IPS-15b (cell line): ENCODE results near the gene CAMKK2.

ENCODE experiments used
- H3K27me3 ChIP-seq: one replicate; pipeline ENCODE4 v1.6.1; 2013; ENCODE audit warnings: low read length; ENCODE audit not compliant: control insufficient read depth, insufficient read depth
- H3K36me3 ChIP-seq: one replicate; pipeline ENCODE4 v1.6.1; 2013; ENCODE audit warnings: low read length; ENCODE audit not compliant: control insufficient read depth, insufficient read depth
- H3K4me1 ChIP-seq: one replicate; pipeline ENCODE4 v1.6.1; 2013; ENCODE audit warnings: mild to moderate bottlenecking, low read length; ENCODE audit not compliant: control insufficient read depth, insufficient read depth
- H3K4me3 ChIP-seq: one replicate; pipeline ENCODE4 v1.5.1; 2013; ENCODE audit warnings: low read depth, low read length
- H3K9ac ChIP-seq: one replicate; pipeline ENCODE4 v1.6.1; 2013; ENCODE audit warnings: low read depth, mild to moderate bottlenecking, low read length
- H3K9me3 ChIP-seq: one replicate; pipeline ENCODE4 v1.6.1; 2013; ENCODE audit warnings: mild to moderate bottlenecking, low read length; ENCODE audit not compliant: control insufficient read depth, insufficient read depth

The CAMKK2 gene

DNA sequence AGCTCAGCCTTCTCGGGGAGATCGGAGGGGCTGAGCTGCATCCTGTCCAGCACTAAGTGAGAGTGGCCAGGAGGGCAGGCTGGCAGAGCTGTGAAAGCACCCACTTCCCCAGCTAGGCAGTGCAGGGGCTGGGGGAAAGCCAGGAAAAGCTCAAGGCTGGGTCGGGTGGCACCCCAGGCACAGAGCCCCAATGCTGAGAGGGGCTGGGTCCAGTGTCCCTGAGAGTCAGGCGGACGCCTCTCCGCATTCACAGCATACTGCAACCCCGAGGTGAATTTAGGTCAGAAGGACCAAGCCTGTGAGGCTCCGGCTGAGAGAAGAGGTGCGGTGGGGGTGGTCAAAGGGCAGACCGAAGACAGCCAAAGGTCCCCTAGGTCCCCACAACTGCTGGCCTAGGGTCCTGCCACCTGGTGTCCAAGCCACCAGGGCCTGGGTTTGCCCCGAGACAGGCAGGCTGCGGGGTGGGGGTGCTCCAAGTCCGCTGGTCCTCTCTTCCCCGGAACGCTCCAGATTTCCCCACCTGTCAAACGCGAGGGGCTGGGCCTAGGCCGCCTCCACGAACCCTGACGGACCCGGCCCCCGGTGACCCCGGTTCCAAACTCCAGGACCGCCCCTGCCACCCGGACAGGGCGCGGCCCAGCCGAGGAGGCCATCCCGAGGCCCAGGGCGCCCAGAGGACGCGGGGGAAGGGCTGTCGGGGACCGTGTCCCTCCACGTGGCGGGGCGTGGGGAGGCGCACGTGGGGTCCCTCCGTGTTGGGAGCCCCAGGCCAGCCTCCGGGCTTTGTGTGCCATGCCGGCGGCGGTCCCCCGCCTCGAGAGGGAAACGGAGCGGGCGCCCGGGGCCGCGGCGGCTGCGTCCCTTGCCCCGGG, 527 bp downstream of the CAMKK2 start:
- peaks cover 2% of the 10 kb centered on the region for H3K4me1 ChIP-seq
- H3K36me3 ChIP-seq: peaks cover 4% of the 10 kb centered on the region
- no peaks in the 10 kb centered on the region for H3K9me3 ChIP-seq
- H3K4me3 ChIP-seq: peak overlapping the region; percentile 91
- H3K9ac ChIP-seq: peak overlapping the region; percentile 70
- H3K27me3 ChIP-seq: no peaks in the 10 kb centered on the region

- H3K4me1 ChIP-seq: no peaks in the 10 kb centered on the region
- peak overlapping the region; percentile 91 for H3K4me3 ChIP-seq
- peaks cover 4% of the 10 kb centered on the region for H3K36me3 ChIP-seq
- H3K9ac ChIP-seq: peak overlapping the region; percentile 70
- H3K27me3 ChIP-seq: no peaks in the 10 kb centered on the region
- H3K9me3 ChIP-seq: no peaks in the 10 kb centered on the region
Observed at GRCh38 chr12:121295116-121295745, 1.3 kb downstream of the CAMKK2 start.

DNA sequence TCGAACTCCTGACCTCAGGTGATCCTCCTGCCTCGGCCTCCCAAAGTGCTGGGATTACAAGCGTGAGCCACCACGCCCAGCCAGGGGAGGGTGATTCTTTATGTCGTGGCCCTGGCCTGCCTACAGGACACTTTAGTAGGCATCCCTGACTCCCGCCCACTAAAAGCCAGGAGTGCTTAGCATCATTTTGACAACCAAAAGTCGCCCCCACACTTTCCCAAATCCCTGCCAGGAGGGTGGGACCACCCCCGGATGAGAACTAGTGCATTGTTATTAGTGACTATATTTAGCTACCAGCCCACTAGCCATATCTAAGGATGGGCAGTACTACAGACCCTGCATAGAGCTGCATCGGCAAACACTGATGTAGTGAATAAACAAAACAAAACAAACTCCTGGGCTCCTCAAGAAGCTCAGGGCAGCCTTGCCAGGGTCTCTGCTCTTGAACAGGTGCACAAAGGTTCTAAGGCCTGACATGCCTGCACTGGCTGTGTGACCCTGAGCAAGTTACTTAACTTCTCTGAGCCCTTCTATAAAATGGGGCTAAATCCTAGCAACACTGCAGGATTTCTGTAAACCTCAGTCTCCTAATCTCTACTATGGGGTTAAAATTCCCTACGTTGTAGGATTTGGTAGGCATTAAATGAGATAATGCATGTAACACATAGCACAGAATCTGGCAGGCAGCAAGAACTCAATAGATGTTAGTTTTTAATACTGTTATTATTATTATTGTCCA, 2.2 kb downstream of the CAMKK2 start:
- H3K9ac ChIP-seq: no peak overlapping the region
- H3K4me1 ChIP-seq: no peaks in the 10 kb centered on the region
- no peak overlapping the region for H3K4me3 ChIP-seq
- H3K27me3 ChIP-seq: no peaks in the 10 kb centered on the region
- no peaks in the 10 kb centered on the region for H3K9me3 ChIP-seq
- H3K36me3 ChIP-seq: peaks cover 4% of the 10 kb centered on the region

- no peak overlapping the region for H3K9ac ChIP-seq
- H3K36me3 ChIP-seq: peaks cover 4% of the 10 kb centered on the region
- H3K27me3 ChIP-seq: no peaks in the 10 kb centered on the region
- peaks cover 2% of the 10 kb centered on the region for H3K4me1 ChIP-seq
- no peaks in the 10 kb centered on the region for H3K9me3 ChIP-seq
- no peak overlapping the region for H3K4me3 ChIP-seq
Observed at GRCh38 chr12:121293603-121294002, 2.9 kb downstream of the CAMKK2 start.

GRCh38 chr12:121290410-121290809, 6.1 kb downstream of the CAMKK2 start:
- Histone ChIP-seq H3K27me3 (no peaks in the 10 kb centered on the region), H3K36me3 (peaks cover 4% of the 10 kb centered on the region), H3K9ac (no peak overlapping the region), H3K4me1 (peaks cover 6% of the 10 kb centered on the region), H3K9me3 (no peaks in the 10 kb centered on the region), H3K4me3 (no peak overlapping the region)

- Histone ChIP-seq H3K27me3 (no peaks in the 10 kb centered on the region), H3K36me3 (peaks cover 4% of the 10 kb centered on the region), H3K4me1 (peaks cover 6% of the 10 kb centered on the region), H3K9ac (no peak overlapping the region), H3K4me3 (no peak overlapping the region), H3K9me3 (no peaks in the 10 kb centered on the region)
Observed at GRCh38 chr12:121289962-121290361, 6.5 kb downstream of the CAMKK2 start.

GRCh38 chr12:121288986-121289385, 7.5 kb downstream of the CAMKK2 start:
- no peak overlapping the region for H3K9ac ChIP-seq
- no peak overlapping the region for H3K4me3 ChIP-seq
- peaks cover 4% of the 10 kb centered on the region for H3K36me3 ChIP-seq
- H3K27me3 ChIP-seq: no peaks in the 10 kb centered on the region
- no peaks in the 10 kb centered on the region for H3K9me3 ChIP-seq
- H3K4me1 ChIP-seq: peaks cover 6% of the 10 kb centered on the region

DNA sequence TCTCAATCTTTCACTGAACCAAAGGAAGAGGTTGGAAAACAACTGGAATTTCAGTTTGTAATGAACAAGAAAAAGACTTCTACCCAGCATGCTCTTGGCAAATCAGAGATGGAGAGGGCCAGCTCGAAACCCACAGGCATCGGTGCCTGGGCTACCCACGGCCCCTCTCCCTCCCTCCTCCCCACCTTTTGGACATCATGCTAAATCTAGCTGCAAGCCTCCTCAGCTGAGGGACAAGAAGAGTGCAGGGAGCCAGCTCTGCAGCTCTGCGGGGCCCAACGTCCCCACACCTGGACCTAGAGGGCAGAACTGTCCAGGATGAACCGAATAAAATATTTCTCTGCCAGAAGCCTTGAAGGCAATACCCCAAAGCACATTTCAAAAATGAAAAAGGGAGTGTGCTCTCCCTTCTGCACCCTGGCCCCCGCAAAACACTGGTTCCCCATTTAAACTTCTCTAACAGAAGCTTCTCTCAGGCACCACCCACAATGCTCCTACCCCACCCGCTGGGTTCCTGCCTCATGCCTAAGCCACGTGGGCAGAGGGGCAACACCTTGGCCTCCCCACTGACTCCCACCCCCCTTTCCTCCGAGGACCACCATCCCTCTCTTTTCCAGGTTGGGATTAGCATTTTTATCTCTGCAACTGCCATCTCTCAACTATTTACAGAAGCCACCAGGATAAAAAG, 8.2 kb downstream of the CAMKK2 start:
- H3K4me3 ChIP-seq: no peak overlapping the region
- H3K9me3 ChIP-seq: no peaks in the 10 kb centered on the region
- no peaks in the 10 kb centered on the region for H3K27me3 ChIP-seq
- no peak overlapping the region for H3K9ac ChIP-seq
- peaks cover 4% of the 10 kb centered on the region for H3K36me3 ChIP-seq
- H3K4me1 ChIP-seq: peaks cover 6% of the 10 kb centered on the region

DNA sequence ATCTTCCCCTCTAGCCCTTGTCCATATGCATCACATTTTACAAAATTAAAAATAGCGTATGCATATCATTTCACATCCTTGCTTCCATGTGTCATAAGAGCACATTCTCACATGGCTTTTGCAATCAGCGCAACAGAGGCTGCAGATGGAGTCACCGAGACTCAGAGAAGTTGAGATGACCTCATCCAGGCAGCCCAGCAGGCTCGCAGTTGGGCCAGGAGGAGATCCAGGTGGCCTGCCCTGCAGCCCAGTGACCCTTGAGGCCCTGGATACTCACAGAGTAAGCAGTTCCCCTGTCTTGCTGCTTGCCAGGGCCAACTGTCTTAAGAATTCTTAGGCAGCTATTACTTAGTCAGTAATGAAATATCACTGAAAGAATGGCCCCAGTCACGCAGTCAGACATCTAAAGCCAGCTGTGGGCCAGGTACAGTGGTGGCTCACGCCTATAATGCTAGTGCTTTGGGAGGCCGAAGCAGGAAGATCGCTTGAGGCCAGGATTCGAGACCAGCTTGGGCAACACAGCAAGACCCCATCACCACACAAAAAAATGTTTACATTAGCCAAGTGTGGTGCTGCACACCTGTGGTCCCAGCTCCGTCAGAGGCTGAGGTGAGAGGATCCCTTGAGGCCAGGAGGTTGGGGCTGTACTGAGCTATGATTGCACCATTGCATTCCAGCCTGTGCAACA, 9.1 kb downstream of the CAMKK2 start:
- Histone ChIP-seq H3K4me1 (peaks cover 6% of the 10 kb centered on the region), H3K9me3 (no peaks in the 10 kb centered on the region), H3K4me3 (no peak overlapping the region), H3K27me3 (no peaks in the 10 kb centered on the region), H3K36me3 (peaks cover 4% of the 10 kb centered on the region), H3K9ac (no peak overlapping the region)

DNA sequence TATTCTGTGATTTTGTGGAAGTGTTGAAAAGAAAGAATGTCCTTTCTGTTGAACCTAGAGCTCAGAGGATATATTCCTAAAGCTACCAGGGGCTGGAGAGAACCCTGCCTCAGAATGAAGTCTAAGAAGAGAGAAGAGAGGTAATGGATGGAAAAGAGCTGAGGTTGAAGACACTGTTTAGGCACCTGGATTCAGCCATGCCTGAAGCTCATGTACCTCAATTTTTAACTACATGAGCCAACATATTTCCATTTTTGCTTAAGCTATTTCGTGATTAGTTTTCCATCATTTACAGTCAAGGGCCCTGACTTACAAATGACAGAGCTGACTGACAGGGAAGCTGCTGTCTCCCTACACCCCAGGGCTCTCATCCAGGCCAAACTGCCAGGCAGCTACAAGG, 10.7 kb downstream of the CAMKK2 start:
- Histone ChIP-seq H3K9me3 (no peaks in the 10 kb centered on the region), H3K4me1 (peaks cover 9% of the 10 kb centered on the region), H3K9ac (no peak overlapping the region), H3K36me3 (no peaks in the 10 kb centered on the region), H3K27me3 (no peaks in the 10 kb centered on the region), H3K4me3 (no peak overlapping the region)
